WI38 (cell line): ENCODE measurements around the gene DACT3.

Source experiments
- H3K4me3 ChIP-seq: 2 replicates; pipeline ENCODE4 v1.5.1; 2011; ENCODE audit warnings: low read depth, mild to moderate bottlenecking, control low read depth, low read length
- CTCF ChIP-seq: IDR thresholded peaks from 2 replicates; pipeline ENCODE4 v1.5.1; 2012; ENCODE audit warnings: low read depth, mild to moderate bottlenecking, control low read depth, low read length

DACT3 gene, protein sequence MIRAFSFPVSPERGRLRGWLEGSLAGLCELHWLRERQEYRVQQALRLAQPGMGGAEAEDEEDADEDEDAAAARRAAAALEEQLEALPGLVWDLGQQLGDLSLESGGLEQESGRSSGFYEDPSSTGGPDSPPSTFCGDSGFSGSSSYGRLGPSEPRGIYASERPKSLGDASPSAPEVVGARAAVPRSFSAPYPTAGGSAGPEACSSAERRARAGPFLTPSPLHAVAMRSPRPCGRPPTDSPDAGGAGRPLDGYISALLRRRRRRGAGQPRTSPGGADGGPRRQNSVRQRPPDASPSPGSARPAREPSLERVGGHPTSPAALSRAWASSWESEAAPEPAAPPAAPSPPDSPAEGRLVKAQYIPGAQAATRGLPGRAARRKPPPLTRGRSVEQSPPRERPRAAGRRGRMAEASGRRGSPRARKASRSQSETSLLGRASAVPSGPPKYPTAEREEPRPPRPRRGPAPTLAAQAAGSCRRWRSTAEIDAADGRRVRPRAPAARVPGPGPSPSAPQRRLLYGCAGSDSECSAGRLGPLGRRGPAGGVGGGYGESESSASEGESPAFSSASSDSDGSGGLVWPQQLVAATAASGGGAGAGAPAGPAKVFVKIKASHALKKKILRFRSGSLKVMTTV

GRCh38 chr19:46661020-46661731 is at the start of gene DACT3:
Gene DACT3, minus strand, starts transcription at chr19:46661182. Its CDS starts 118 bp downstream, at chr19:46661064.
- peak within 1 kb of the TSS; percentile 65 for H3K4me3 ChIP-seq
- no peak for TF ChIP-seq CTCF

DNA sequence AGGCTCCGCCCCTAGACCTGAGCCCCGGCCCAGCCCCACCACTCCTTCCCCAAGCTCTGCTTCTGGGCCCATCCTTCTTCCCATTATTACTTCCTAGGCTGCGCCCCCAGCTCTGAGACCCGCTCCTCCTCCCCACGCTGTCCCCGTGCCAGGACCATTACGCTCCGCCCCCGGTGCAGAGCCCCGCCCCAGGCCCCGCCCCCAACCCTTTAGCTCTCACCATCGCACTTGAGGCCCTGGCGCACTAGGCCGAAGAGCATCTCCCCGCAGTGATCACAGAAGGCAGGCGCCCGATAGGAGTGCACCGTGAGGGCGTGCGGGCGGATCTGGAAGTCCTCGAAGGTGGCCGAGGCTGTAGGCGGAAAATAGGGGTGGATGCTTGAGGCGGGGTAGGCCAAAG is 49.7 kb upstream of the DACT3 start:
- no peak overlapping the region for H3K4me3 ChIP-seq
- no peak for TF ChIP-seq CTCF

DNA sequence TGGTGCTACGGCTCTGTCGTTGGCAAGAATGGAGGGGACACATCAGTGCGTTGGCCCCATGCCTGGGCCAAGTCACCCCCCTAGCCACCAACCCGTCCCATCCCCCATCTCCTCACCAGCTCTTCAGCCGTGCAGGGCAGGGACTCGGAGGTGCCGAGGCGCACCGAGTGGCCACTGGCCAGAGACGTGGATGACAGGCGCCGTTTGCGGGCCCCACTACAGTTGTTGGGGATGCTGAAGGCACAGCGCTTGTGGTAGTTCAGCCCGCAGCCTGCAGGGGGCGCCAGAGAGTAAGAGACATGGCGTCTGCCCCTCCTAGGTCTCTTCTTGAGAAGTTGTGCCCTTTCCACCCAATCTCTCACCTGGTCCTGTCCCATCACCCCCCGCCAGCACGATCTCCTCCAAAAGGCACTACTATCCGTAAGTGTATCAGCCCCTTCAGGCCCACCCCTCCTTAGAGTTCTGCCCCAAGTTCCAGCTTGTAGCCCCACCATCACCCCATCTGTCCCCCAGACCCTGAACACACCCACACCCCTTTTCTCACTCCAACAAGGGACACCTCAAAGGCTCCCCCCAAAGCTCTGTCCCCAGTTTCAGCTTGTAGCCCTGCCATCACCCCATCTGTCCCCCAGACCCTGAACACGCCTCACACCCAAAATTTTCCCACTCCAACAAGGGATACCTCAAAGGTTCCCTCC is 43.5 kb upstream of the DACT3 start:
- no peak overlapping the region for H3K4me3 ChIP-seq
- TF ChIP-seq CTCF: peak; percentile 97

GRCh38 chr19:46700704-46701103 is 39.7 kb upstream of the DACT3 start:
- no peak for TF ChIP-seq CTCF
- H3K4me3 ChIP-seq: no peak overlapping the region

GRCh38 chr19:46698395-46699321 is 37.7 kb upstream of the DACT3 start:
- no peak for TF ChIP-seq CTCF

GRCh38 chr19:46697204-46697960 is 36.4 kb upstream of the DACT3 start:
- no peak overlapping the region for H3K4me3 ChIP-seq
- no peak for TF ChIP-seq CTCF

More at GRCh38 chr19:46698395-46699321, 37.7 kb upstream of the DACT3 start:
- H3K4me3 ChIP-seq: no peak overlapping the region
